ENCODE data around the gene EZH1. TPM values are rescaled to one million over a fixed set of nuclear protein-coding genes. Genes with fewer than 3 reads are reported as not detected.

The EZH1 gene
- total RNA-seq, 4 donors from 2014 or later: 40.6 to 68.2 (median 54.6) TPM

DNA sequence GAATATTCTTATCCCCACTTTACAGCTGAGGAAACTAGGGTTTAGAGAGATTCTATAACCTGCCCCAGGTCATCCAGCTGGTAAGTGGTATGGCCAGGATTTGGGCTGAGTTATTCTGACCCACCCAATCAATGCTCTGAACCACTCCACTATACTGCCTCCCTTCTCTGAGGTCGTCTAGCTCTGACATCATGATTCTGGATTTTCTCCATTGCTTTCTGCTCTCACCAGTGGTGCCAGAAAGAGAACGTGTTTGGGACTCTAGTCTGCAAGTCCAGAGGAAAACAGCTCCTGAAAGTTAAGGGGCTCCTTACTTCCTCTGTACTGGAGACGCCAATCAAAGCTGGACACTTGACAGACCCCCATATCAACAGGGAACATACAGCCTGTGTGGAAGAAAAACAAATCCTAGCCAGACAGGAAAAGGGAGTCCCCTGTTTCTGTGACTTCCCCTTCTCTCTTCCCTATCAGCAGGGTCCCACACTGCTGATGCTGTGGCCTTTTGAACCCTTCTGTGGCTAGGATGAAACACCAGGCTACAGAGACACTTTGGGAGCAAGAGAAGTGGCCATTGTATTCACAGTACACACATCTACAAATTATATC lies 6.0 kb upstream of the EZH1 start:
- intact Hi-C loops (cut with DNase I): no loop called here

DNA sequence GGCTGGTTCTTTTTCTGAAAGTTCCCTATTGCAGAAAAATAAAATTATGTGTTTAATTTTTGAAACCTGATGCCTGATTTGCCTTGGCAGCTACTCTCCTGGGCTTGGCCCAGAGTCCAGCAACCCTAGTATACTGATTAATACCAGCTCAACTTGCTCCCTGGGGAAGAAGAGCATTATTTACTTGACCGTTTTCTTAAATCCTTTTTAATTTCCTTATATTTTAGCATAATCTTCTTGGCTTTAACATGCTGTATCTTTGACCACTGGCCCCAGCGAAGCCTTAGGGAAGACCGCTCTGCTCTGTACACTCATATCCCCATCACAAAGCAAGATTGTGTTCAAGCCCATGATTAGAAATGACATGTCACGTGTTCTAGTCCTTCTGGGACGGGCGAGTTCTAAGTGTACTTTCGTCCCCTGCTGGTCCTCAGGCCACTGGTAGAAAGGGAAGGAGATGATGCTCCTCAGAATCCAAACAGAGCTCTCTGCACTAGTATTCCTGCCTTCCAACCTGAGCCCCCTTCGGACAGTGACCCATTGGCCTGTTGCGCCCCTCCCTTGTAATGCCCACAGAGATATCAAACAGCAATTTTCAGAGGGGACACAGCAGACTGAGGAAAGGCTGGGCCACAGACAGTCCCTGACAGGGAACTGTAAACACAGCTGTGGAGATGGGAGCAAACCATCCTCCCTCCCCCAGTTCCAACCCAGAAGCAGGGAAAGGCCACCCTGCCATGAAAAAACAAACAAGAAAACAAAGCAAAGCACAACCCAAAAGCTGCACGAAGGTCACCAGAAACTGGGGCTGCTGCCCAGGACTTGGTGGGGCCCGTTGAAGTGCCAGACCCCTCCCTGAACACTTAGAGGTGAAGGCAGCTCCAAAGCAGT lies 4.3 kb upstream of the EZH1 start:
- TF ChIP-seq POLR2A (IDR thresholded peaks at IDR 0.05; ENCODE audit: low read depth): no peak
- no peak for TF ChIP-seq EP300 (IDR thresholded peaks at IDR 0.05)
- TF ChIP-seq, protein P1, sequence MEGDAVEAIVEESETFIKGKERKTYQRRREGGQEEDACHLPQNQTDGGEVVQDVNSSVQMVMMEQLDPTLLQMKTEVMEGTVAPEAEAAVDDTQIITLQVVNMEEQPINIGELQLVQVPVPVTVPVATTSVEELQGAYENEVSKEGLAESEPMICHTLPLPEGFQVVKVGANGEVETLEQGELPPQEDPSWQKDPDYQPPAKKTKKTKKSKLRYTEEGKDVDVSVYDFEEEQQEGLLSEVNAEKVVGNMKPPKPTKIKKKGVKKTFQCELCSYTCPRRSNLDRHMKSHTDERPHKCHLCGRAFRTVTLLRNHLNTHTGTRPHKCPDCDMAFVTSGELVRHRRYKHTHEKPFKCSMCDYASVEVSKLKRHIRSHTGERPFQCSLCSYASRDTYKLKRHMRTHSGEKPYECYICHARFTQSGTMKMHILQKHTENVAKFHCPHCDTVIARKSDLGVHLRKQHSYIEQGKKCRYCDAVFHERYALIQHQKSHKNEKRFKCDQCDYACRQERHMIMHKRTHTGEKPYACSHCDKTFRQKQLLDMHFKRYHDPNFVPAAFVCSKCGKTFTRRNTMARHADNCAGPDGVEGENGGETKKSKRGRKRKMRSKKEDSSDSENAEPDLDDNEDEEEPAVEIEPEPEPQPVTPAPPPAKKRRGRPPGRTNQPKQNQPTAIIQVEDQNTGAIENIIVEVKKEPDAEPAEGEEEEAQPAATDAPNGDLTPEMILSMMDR (IDR thresholded peaks at IDR 0.05): no peak
- no peak for TF ChIP-seq POLR2AphosphoS5 (IDR thresholded peaks at IDR 0.05)
- intact Hi-C loops (cut with DNase I): no loop called here
- no peak overlapping the region for H3K4me3 ChIP-seq
- peak overlapping the region; percentile 45 to 68 (median 60) for H3K27ac ChIP-seq (replicated peaks in 1 of 4)
- H3K36me3 ChIP-seq: no peaks in the 10 kb centered on the region
- peaks cover 41 to 53% (median 47%) of the 10 kb centered on the region in 4 donors for H3K4me1 ChIP-seq
- no peaks in the 10 kb centered on the region for H3K9me3 ChIP-seq
- no peak for DNase-seq (ENCODE audit: extremely low spot score)
- peaks cover 0 to 1% (median 0%) of the 10 kb centered on the region in 4 donors for H3K27me3 ChIP-seq
- 66% methylated on average over 10 of the region's 11 CpGs for whole genome bisulfite sequencing

More for the DNA sequence above, 6.0 kb upstream of the EZH1 start:
- peaks cover 0 to 5% (median 0%) of the 10 kb centered on the region in 4 donors for H3K27me3 ChIP-seq
- H3K36me3 ChIP-seq: no peaks in the 10 kb centered on the region
- no peak overlapping the region for H3K4me3 ChIP-seq
- H3K27ac ChIP-seq (replicated peaks in 1 of 4): peak overlapping the region; percentile 5 to 68 (median 51)
- no peak for DNase-seq (ENCODE audit: extremely low spot score)
- no peak for TF ChIP-seq POLR2A (IDR thresholded peaks at IDR 0.05; ENCODE audit: low read depth)
- no peak for TF ChIP-seq EP300 (IDR thresholded peaks at IDR 0.05)
- TF ChIP-seq, protein P1 (IDR thresholded peaks at IDR 0.05): no peak
- no peak for TF ChIP-seq POLR2AphosphoS5 (IDR thresholded peaks at IDR 0.05)
- no peaks in the 10 kb centered on the region for H3K9me3 ChIP-seq
- H3K4me1 ChIP-seq: peaks cover 33 to 42% (median 38%) of the 10 kb centered on the region in 4 donors
- WGBS: 30% methylated on average over 3 of the region's 3 CpGs

DNA sequence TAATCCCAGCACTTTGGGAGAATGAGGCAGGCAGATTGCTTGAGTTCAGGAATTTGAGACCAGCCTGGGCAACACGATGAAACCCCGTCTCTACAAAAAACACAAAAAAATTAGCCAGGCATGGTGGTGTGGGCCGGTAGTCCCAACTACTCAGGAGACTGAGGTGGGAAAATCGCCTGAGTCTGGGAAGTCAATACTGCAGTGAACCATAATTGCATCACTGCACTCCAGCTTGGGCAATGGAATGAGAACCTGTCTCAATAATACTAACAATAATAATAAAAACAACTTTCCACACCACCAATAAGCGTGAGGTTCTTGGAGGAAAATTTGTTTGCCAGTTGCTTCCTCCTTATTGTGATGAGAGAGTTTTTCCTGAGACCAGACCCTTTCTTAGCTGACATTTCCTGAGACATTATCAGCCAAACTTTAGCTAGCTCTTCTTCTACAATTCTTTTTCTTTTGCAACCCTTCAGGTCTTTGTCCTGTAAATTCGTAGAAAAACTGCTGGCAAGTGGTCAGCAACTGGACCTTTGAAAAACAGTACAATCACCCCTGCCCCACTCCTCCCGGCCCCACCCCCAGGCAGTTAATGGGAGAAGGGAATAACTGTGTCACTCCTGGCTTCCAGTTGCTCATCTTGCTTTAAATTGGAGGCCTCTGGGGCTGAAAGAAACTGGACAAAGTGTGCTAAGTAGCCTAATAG lies 3.5 kb upstream of the EZH1 start:
- intact Hi-C loops (cut with DNase I): no loop called here
- Histone ChIP-seq H3K27ac (replicated peaks in 1 of 4) (peak overlapping the region; percentile 24 to 68 (median 54)), H3K36me3 (no peaks in the 10 kb centered on the region), H3K4me3 (no peak overlapping the region), H3K9me3 (no peaks in the 10 kb centered on the region), H3K4me1 (peaks cover 49 to 61% (median 55%) of the 10 kb centered on the region in 4 donors), H3K27me3 (no peaks in the 10 kb centered on the region)
- TF ChIP-seq, protein P1 (IDR thresholded peaks at IDR 0.05): no peak
- TF ChIP-seq POLR2AphosphoS5 (IDR thresholded peaks at IDR 0.05): peak in 1 of 2 donors; percentile 20
- WGBS: 72% methylated on average over 7 of the region's 7 CpGs
- no peak for DNase-seq (ENCODE audit: extremely low spot score)

DNA sequence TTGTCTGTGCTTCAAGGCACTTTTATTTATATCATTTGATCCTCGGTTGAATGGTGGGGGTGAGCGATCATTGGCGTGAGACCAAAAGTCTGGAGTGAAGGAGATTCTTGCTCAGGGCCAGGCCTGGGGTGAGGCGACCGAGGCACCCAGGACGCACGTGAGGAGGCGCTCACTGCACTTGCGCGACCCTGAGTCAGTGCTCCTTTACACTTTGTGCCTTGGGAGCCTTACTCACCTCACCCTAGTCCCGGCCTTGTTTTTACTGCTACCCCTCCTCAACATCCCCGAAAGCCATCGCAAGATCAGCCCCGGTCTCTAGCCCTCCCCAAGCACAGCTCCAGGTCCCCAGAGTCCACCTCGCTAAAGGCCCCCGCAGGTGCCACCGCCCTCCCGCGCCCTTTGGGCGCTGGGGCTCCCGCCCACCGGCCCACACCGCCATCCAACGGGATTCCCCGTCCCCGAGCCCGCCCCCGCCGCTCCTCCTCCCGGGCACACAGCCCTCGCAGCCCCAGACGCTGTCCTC lies 496 bp downstream of the EZH1 start:
- Histone ChIP-seq H3K27me3 (no peaks in the 10 kb centered on the region), H3K9me3 (no peaks in the 10 kb centered on the region), H3K27ac (replicated peaks in 1 of 4) (peak overlapping the region; percentile 82 to 97 (median 92)), H3K36me3 (peaks cover 0 to 11% (median 0%) of the 10 kb centered on the region in 4 donors), H3K4me3 (peak overlapping the region; percentile 62 to 89 (median 82)), H3K4me1 (peaks cover 37 to 55% (median 47%) of the 10 kb centered on the region in 4 donors)
- TF ChIP-seq EP300 (IDR thresholded peaks at IDR 0.05): no peak
- TF ChIP-seq POLR2A (IDR thresholded peaks at IDR 0.05; ENCODE audit: low read depth): no peak
- no peak for TF ChIP-seq POLR2AphosphoS5 (IDR thresholded peaks at IDR 0.05)
- TF ChIP-seq, protein P1 (IDR thresholded peaks at IDR 0.05): no peak
- DNase-seq (ENCODE audit: extremely low spot score): peak; percentile 94
- 3% methylated on average over 28 of the region's 32 CpGs for WGBS
- intact Hi-C loops (cut with DNase I): no loop called here

Data from esophagus muscularis mucosa (tissue), 4 donors.